HG03159 (cell line): ENCODE results near the gene CTSK.

Experiments used
- ATAC-seq: cut with Tn5 transposase; IDR thresholded peaks from one replicate; pipeline ENCODE4 v1.9.1; 2021; ENCODE audit warnings: mild to moderate bottlenecking, moderate library complexity; ENCODE audit not compliant: unreplicated experiment

CTSK gene

GRCh38 chr1:150763018-150763417, 45.0 kb downstream of the CTSK start:
- ATAC-seq: no peak

- no peak for ATAC-seq
These were observed 45.5 kb downstream of the CTSK start for GRCh38 chr1:150762552-150762951.

GRCh38 chr1:150761801-150762200, 46.3 kb downstream of the CTSK start:
- no peak for ATAC-seq

GRCh38 chr1:150760013-150760412, 48.0 kb downstream of the CTSK start:
- ATAC-seq: no peak

- ATAC-seq: no peak
These were observed 54.6 kb downstream of the CTSK start for GRCh38 chr1:150753416-150753815.

- ATAC-seq: no peak
These were observed 56.6 kb downstream of the CTSK start for GRCh38 chr1:150751443-150751842.

GRCh38 chr1:150749720-150750311, 58.2 kb downstream of the CTSK start:
- no peak for ATAC-seq

GRCh38 chr1:150748878-150749719, 59.0 kb downstream of the CTSK start:
- no peak for ATAC-seq
